ENCODE results near the gene PLEKHD1.
A peak's percentile ranks its signal among the peaks of the same experiment; 100 is the strongest.
"Not testable (repeated sequence)": the region's sequence is repeated elsewhere in the genome, so short reads cannot be mapped to it uniquely, and the experiment has no call there.

Gene PLEKHD1

DNA sequence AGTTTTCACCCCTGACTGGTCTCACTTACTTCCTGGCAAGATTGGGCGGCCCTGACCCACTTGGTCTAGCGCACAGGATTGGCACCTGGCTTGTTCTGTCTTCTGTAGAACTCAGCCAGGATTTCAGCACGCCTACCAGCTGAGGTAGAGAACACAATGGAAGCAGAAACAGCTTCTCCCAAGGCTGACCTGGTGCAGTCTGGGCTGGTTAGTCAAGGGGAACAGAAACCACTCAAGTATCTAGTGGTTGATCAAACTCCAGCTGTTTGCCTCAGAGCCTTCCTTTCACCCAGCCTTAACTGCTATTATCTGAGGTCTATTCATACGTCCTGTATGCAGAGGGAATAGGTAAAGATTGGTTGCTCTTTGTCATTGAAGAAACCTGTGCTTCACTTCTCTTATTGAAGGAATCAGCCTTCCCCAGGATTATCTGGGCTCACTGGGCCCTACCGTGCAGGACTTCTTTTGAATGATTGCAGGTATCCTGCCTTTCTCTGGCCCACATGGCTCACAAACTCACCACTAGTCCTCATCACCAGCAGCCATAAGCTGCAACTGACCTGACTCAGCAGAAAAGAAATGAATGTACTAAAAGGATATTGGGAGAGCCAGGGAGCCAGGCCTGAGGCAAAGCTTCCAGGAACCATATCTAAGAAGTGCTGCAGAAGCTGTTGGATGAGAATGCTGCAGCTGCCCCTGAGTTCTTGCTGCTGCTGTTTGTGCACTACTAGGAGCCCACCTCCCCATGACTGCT lies 2.5 kb upstream of the PLEKHD1 start:
- DNase-seq (ENCODE audit: low spot score): peak; percentile 41

DNA sequence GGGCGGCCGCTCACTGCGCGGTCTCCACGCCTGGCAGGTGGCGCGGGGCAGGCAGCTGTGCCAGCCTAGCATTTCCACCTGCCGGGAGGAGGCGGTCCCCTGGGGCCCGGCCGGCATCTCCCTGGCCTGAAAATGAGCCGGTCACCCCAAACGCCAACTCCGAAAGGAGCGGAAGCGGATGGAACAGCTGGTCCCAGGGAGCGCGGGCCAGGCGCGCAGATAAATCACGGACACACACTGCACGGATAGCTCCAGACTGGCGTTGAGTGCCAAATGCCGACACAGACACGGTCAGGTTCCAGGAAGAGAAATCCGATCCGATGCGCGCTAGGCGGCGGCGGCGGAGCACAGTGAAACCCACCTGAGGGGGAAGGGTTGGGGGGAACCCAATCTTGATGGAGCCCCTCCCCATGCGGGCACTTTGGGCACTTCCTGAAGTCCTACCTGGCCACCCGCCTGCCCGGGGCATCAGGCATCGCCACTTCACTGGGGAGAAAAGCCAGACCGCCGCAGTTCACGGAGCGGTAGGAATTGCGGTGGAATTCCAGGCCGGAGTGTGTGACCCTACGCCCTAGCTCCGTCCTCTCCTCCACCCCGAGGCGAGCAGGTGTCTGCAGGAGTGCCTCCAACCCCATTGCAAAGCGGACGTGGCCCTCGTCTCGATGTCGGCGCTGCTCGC lies 624 bp upstream of the PLEKHD1 start:
- DNase-seq (ENCODE audit: low spot score): peak; percentile 23

DNA sequence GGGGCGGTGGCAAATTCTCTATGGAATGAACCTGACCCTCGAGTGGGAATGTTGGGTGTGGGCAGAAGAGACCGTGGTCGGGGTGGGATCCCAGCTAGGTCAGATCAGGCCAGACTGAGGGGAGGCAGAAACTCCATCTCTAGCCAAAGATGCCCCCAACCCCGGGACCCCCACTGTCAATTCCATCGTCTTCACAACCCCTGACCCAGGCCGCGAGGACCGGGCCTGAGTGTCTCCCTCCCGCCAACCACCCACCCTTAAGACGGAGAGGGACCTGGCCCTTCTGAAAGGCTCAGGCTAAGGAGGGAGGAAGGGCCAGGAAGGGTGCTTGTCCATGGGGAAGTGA lies 760 bp downstream of the PLEKHD1 start:
- no peak for DNase-seq (ENCODE audit: low spot score)

DNA sequence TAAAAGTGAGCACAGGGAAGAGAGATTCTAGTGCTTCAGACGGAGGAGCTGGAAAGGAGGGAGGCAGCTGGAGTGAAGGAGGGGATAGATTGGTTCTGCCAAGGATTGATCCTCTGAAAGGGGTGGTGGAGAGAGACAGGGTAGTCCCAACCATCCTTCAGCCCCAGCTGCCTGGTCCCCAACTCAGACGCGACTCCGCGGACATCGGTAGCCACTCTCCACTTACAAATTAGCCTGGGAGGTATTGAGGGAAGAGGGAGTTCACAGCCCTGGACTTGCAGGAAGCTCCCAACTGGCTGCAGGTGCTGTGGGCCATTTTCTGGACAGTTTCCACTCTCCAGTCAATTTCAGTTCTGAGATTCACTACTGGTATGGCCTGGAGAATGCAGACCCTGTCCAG lies 1.2 kb downstream of the PLEKHD1 start:
- DNase-seq (ENCODE audit: low spot score): no peak

DNA sequence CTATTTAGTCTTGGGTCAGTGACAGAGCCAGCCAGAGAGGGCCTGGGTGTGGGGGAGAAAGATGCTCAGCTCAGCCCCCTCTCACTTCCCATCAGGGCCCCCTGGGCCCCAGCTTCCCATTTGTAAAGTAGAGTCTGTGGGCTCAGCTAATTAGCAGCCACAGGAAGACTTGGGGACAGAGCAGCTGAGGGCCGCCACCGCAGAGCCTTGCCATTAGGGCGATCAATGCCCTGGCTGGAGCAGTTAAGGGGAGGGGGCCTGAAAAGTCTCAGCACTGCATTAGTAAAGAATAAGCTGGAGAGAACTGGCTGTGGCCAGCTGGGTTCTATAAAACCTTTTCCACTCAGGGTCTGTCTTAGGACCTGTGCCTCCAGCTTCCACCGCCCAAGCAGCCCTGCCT lies 2.7 kb downstream of the PLEKHD1 start:
- DNase-seq (ENCODE audit: low spot score): no peak

DNA sequence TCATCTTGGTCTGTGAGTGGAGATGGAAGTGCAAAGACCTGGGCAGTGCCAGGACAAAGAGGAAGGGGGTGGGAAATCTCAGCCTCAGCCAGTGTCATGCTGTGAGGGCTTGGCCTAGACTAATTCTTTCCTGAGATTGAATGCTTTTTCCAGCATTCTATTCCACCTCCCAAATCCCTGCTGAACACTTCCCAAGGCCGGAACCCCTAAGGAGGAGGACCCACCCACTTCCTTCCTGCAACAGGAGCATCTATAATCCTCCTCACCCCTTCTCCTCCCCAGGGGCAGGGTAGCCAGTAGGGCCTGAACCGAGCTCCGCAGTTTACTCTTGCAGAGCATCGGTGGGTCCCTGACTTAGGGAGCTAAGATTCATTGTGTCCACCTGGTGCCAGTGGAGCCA lies 3.2 kb downstream of the PLEKHD1 start:
- no peak for DNase-seq (ENCODE audit: low spot score)

DNA sequence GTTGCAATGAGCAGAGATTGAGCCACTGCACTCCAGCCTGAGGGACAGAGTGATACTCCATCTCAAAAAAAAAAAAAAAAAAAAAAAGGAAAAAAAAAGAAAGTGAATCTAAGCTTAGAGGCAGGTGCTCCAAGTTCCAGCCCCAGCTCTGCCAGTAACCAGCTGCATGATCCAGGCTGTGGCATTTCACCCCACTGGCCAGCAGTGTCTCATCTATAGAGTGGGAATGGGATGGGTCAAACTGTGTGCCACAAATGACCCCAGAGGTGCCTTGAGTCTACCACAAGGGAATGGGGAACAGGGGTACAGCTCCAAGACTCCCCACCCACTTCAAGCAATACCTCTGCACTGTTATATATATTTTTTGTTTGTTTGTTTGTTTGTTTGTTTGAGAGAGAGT lies 5.0 kb downstream of the PLEKHD1 start:
- no peak for DNase-seq (ENCODE audit: low spot score)

DNA sequence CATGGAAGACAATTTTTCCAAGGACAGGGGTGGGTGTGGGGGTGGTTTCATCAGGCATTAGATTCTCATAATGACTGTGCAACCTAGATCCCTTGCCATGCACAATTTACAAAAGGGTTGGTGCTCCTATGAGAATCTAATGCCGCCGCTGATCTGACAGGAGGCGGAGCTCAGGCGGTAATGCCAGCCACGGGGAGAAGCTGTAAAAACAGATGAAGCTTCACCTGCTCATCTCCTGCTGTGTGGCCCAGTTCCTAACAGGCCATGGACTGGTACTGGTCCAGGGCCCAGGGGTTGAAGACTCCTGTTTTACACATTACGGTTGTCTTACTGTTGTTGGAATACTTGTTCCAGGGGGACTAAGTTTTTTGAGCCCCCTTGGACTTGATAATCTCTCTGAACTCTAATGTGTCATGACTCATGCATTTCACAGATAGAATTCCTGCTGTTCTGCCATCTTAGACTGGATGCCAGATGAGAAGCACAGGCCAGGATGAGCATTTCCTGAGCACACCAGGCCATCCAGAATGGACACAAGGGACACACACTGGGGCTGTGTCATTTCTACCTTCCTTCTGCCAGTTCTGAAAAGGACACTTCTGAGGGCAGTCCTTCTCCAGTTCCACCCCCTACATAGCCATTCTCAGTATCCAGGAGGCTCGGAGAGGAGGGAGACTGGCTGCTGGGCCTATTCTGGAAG lies 5.8 kb downstream of the PLEKHD1 start:
- DNase-seq (ENCODE audit: low spot score): no peak

DNA sequence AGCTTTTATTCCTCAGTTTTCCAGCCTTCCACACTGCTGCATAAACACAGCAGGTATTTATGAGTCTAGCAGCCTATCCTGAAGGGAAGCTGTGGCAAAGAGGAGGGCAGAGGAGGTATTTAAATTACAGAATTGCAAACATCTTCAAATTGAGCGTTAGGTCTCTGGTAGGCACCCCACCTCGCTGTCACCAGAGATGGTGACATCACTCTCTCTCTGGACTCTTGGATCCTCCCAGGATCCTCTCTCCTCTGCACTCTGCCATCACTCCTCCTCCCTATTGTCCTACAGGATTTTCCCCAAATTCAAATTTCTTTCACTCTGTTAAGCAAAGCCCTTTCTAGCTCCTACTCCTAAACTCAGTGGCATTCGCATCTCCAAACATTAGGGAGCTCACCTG lies 6.7 kb downstream of the PLEKHD1 start:
- DNase-seq (ENCODE audit: low spot score): no peak

DNA sequence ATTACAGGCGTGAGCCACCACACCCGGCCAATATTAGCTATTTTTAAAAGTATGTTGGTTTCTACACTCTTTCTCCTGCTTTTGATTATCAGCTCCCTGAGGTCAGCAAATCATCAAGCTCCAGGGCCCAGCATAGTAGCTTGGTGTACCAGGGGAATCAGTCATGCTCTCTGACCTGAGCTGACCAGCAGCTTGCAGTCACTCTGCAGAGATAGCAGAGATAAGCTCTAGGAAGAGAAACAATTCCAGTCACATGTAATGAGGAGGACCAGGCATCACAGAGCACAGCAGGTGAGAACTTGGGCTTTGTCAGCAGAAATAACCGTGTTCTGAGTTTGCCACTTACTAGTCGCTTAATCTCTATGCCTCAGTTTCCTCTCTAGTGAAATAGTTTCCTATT lies 8.5 kb downstream of the PLEKHD1 start:
- no peak for DNase-seq (ENCODE audit: low spot score)

DNA sequence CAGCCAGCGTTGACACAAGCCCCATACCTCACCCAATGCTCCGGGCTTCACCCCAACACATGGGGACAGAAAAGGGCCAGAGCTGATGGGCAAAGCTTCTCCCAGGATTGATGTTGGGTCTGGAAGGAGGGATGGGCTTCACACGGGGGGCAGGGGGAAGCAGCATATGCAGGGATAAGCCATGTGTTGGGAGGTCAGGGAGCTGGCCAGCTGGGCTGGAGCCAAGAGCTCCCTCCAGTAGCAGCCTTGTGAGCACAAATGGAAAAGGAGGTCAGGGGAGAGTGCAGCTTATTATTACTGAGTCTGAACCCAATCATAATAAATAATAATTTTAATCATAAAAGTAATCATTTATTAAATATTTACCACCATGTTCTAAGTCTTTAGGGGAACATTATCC lies 9.3 kb downstream of the PLEKHD1 start:
- no peak for DNase-seq (ENCODE audit: low spot score)

DNA sequence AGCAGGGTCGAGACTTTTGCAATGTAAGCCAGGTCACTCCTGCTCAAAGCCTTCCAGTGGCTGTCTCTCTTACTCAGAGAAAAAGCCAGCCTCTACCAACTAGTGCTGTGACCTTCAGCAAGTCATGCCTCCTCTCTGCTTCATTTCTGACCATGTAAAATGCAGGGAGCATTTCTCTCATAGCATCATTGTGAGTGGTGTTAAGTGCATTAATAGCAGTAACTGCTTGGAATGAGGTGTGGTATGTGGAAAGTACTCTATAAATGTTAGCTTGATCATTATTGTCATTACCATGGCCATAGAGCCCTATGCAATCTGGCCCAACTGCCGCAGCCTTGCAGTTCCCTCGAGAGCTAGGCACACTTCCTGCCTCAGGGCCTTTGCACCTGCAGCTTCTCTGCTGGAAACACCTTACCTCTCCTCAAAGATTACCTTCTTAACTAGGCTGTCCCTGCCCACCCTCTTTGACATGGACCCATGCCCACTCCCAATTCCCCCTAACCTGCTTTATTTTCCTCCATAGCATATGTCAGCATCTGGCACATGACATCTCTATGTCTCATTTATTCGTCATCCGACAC lies 10.9 kb downstream of the PLEKHD1 start:
- DNase-seq (ENCODE audit: low spot score): no peak

DNA sequence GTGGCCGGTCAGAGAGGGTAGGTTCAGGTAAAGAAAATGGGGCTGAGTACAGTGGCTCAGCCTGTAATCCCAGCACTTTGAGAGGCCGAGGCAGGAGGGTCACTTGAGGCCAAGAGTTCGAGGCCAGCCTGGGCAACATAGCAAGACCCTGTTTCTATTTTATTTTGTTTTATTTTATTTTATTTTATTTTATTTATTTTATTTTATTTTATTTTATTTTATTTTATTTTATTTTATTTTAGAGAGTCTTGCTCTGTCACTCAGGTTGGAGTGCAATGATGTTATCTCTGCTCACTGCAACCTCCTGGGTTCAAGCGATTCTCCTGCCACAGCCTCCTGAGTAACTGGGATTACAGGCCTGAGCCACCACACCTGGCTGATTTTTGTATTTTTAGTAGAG lies 13.3 kb downstream of the PLEKHD1 start:
- not testable (repeated sequence) for DNase-seq (ENCODE audit: low spot score)

DNA sequence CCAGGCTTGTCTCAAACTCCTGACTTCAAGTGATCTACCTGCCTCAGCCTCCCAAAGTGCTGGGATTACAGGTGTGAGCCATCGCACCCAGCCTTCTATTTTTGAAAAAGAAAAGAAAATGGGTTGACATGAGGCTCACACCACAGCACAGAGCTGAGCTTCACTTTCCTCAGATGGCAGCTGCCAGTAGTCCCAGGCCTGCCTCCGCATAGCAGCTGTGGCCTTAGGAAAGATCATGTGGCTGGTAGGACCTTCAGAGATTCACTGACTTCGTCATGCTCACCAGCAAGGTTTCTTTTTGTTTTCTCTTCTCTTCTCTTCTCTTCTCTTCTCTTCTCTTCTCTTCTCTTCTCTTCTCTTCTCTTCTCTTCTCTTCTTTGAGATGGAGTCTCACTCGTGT lies 13.8 kb downstream of the PLEKHD1 start:
- DNase-seq (ENCODE audit: low spot score): not testable (repeated sequence)

DNA sequence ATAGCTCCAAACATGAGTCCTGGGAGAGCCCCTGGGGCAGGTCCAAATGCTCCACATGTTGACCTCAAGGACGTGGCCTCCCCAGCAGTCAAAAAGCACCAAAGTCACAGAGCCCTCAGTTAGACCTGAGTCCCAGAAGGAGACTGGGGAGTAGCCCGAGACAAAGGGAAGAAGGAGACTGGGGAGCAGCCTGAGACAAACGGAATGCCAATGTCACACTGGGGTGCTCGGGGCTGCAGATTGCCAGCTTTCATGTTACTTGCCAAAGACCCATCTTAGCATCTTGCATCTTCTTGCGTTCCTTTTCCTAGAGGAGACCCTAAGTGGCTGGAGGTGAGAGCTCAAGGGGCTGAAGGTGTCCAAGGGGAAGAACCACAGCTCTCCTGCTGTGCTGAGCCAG lies 14.9 kb downstream of the PLEKHD1 start:
- no peak for DNase-seq (ENCODE audit: low spot score)

DNA sequence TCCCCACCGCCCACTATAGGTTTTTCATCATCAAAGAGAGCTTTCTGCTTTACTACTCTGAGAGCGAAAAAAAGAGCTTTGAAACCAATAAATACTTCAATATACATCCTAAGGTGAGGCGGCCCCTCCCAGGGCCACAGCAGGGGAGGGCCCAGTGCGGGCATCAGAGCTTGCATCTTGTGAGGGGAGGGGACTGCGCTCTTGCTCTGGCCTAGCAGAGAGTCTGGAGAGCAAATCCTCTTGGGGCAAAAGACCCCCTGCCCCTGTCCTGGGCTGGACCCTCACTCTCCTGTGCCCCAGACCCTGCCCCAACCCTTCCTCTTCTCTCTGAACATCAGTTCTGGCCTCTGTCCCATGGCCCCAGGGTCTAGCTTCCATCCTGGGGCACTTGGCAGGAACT lies 15.6 kb downstream of the PLEKHD1 start:
- no peak for DNase-seq (ENCODE audit: low spot score)

DNA sequence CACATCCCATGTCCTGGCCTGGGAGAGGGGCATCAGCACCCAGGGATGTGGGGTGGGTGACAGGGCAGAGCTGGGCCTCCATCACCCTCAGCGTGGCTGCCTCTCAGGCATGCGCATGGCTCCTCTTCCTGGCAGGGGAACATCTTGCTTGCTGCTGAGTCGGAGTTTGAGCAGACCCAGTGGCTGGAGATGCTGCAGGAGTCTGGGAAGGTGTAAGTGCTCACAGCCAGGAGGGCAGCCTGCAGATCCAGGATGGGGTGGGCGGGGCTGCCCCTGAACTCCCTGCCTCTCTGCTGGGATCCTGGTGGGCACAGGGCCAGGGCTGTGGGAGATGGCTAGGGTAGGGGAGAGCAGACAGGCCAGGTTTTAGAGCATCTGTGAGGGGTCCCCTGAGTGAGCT lies 16.2 kb downstream of the PLEKHD1 start:
- no peak for DNase-seq (ENCODE audit: low spot score)

DNA sequence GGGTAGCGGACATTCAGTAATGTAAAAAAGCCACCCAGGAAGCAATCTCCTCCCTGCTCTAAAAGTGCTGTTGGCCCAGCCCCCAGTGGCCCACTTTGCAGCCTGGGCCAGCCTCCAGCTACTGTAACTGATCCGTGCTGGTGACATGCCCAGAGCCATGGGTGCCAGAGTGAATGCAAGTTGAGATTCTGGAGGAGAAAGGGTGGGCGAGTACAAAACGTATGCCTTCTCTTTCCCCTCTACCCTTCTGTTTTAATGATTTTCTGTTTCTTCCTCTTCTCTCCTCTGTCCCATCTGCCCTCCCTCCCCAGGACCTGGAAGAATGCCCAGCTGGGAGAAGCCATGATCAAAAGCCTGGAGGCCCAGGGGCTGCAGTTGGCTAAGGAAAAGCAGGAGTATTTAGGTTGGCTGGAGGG lies 16.9 kb downstream of the PLEKHD1 start:
- no peak for DNase-seq (ENCODE audit: low spot score)

DNA sequence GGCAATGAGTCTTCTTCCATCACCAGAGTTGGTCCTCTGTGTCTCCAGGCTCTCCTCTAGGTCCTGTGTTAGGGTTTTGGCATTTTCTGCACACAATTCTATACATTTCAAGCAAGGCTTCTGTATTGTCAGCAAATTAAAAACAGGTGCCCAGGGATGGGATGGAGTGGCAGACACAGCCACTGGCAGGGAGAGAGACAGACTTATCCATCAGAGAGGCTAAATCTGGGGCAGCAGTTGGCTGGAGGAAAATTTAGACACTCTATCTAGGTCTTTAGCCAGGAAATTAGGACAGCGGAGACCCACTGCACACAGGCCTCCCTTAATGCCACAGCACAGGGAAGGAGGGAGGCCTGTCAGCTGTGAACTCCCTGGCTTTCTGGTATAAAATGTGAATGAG lies 20.2 kb downstream of the PLEKHD1 start:
- no peak for DNase-seq (ENCODE audit: low spot score)

DNA sequence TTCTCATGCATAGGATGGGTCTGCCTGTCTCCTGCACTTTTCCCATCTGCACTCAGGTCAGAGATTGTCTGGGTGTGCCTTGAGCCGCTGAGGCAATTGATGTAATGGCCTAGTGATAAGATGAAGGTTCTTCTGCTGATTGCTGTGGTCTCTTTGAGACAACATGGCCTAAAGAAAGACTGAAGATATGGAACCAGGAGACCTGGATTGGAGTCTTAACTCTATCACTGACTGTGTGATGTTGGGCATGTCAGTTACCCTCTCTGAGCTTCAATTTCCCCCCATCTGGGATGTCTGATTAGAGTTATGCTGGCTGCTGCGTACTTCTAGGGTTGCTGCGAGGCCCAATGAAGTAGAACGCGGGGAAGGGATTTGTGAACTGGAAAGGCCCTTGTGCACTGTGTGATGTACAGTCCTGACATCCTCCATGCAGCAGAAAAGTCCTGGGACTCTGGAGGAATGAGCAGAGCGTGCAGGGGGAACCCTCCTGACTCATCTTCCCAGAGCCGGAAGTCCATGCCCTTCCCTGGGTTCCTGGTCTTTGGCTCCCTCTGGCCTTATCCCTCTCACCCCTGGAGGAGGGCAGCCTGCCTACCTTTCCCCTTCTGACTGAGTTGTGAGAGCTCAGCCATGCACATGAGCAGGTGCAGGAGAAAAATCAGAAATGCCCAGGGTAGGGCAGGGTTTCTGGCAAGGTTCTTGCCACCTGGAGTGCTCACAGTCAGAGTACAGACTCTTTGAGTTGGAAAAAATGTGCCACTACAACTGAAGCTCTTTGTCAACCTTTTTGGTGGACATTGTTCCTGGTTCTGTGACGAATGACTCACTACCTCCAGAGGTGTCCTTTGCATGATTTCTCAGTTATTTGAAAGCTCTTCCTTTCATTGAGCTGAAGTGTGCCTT lies 21.1 kb downstream of the PLEKHD1 start:
- no peak for DNase-seq (ENCODE audit: low spot score)

DNA sequence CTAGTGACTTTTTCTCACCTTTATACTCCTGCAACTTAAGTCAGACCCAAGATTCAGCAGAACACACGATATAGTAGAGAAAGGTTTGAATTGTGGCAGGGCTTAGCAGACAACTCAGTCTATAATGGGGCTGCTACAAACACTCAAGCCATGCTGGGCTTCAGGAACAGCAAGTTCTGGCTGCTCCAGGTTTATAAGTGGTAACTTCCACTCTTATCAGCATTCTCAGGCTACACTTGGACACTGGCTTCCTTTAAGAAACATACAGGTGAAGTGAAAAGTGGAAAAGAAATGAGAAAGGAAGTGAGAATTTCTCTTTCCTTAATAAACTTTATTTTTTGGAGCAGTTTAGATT lies 21.7 kb downstream of the PLEKHD1 start:
- no peak for DNase-seq (ENCODE audit: low spot score)
